ENCODE data around the gene C5orf15.

The C5orf15 gene

DNA sequence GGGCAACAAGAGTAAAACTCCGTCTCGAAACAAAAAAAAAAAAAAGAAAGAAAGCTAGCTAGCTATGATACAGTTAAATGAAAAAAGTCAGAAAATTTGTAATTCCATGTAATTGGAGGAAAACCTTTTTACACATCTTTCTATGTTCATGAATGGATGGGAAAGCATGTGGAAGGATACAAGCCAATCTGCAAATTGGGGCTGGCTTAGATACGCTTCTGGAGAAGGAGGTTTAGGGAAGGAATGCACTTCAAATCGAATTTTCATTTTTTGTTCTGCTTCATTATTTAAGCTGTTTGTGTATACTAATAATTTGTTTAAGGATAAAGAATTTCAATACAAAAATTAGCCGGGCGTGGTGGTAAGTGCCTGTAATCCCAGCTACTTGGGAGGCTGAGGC lies 29.6 kb upstream of the C5orf15 start:
- no peak overlapping the region for H3K27ac ChIP-seq
- TF ChIP-seq, protein P1, sequence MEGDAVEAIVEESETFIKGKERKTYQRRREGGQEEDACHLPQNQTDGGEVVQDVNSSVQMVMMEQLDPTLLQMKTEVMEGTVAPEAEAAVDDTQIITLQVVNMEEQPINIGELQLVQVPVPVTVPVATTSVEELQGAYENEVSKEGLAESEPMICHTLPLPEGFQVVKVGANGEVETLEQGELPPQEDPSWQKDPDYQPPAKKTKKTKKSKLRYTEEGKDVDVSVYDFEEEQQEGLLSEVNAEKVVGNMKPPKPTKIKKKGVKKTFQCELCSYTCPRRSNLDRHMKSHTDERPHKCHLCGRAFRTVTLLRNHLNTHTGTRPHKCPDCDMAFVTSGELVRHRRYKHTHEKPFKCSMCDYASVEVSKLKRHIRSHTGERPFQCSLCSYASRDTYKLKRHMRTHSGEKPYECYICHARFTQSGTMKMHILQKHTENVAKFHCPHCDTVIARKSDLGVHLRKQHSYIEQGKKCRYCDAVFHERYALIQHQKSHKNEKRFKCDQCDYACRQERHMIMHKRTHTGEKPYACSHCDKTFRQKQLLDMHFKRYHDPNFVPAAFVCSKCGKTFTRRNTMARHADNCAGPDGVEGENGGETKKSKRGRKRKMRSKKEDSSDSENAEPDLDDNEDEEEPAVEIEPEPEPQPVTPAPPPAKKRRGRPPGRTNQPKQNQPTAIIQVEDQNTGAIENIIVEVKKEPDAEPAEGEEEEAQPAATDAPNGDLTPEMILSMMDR (conservative IDR thresholded peaks at IDR 0.05) = no peak
- TF ChIP-seq ZFX (IDR thresholded peaks at IDR 0.05) = no peak

DNA sequence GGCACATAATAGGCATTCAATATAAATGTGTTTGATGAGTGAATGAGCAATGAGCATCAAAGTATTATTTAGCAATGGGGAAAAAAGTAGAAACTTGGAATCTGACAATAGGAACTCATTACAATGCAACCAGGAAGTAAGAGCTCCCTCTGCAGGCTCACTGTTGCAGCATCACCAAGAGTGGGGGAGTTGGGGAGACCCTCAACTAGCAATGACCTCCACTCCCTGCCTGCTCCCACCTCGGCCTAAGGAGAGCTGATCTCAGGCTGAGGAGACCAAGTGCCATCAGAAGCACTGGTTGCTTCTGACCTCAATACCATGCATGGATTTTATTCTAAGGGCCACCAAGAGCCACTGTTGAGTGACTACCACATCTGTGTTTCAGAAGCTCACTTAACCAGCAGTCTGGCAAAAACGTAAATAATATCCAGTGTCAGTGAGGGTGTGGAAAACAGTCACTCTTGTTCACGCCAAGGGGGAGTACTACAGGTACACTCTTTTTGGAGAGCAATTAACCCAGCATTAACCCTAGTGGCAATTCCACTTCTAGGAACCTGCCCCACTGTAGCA lies 28.3 kb upstream of the C5orf15 start:
- H3K27ac ChIP-seq = no peak overlapping the region
- TF ChIP-seq ZFX (IDR thresholded peaks at IDR 0.05) = no peak
- TF ChIP-seq, protein P1 (conservative IDR thresholded peaks at IDR 0.05) = no peak; the same call in 1 of the 2 replicates

DNA sequence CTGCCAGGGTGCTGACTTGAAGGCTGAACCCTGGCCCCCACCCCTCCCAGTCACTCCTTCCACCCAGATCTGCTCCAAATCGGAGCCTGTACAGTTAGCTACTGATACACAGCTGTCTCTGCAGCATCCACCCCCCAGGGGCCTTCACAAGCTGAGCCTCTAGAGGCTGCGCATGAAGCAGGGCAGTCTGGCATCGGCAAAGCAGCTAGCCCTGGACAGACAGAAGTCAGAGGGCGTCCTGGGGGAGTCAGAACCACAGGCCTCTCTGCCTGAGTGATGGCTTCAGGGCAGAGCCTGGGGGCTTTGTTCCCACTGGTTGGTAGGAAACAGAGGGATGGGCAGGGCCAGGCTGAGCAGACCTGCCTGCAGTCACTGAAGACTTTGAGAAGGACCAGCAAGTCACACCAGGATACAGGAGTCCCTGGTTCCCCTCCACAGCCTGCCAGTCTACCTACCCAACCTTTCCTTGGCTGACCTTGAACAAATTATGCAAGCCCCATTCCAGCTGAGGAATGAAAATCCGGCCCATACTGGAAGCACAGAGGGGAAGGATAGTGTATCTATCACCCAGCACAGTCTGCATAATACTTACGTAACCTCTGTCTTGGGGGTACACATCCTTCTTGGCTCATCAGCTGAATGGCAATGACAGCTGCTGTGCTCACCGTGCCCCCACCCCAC lies 27.6 kb upstream of the C5orf15 start:
- peak overlapping the region; percentile 54 for H3K27ac ChIP-seq
- TF ChIP-seq ZFX (IDR thresholded peaks at IDR 0.05) = no peak
- TF ChIP-seq, protein P1 (conservative IDR thresholded peaks at IDR 0.05) = no peak

DNA sequence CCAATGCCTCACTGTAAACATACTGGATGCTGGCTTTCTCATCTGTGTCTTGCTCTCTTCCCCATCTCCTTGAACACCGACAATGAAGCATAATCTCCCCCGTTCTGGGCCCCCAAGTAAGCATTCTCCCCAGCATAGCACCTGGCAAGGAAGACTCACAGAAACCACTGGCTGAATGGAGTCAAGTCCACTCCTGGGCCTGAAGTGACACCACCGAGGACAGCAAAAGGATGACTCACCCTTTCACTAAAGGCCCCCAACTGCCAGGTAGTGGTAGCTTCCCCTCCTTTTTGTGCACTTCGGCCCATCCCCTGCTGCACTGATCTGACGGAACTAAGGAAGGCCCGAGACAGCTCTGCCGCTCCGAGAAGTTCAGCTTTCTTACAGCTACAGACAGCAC lies 26.9 kb upstream of the C5orf15 start:
- H3K27ac ChIP-seq = peak overlapping the region; percentile 54
- TF ChIP-seq ZFX (IDR thresholded peaks at IDR 0.05) = no peak
- TF ChIP-seq, protein P1 (conservative IDR thresholded peaks at IDR 0.05) = no peak

DNA sequence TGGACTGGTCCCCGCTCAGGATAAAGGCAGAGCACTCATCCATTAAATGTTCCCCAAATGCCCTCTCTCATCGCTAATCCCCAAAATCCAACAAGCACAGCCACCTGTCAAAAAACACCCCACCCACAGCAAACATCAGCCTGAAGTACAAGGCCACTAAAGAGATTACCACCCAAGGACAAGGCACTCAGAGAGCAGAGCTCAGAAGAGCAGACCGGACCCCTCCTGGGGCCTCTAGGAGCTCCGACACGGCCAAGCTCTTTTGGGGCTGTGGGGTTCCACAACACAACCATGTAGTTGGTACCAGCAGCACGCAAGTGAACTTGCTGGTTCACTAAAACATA lies 26.5 kb upstream of the C5orf15 start:
- no peak for TF ChIP-seq ZFX (IDR thresholded peaks at IDR 0.05)
- TF ChIP-seq, protein P1 (conservative IDR thresholded peaks at IDR 0.05) = no peak
- peak overlapping the region; percentile 54 for H3K27ac ChIP-seq

DNA sequence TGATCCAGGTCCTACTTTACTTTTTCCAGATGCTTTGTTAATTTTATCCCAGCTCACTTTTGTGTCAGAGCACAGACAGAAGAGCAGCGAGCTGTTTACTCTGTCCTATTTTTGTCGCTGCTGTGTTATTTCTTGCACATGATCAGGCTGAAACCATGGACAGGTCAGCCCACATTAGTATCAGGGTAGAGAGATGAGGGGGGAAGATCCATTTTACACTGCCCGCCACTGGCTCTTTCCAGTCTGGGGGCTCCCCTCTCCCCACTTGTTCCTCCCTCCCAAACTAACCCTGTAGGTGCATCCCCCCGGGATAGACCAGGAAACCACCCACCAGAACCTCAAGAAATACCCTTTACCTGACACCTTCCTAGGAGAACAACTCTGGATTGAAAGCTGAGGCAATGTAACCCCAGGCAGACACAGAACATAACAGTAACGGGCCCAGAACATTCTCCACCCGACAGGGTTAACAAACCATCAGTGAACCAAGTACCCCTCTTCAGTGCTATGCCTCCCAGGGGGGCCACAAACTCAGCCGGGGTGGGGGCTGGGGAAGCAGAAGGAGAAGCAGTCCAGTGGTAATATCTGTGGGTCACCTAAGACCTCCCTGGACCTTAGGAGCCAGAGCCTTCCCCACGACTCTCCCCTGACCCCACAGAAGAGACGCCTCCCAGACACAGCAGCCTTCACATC lies 26.0 kb upstream of the C5orf15 start:
- H3K27ac ChIP-seq = peak overlapping the region; percentile 54
- no peak for TF ChIP-seq ZFX (IDR thresholded peaks at IDR 0.05)
- TF ChIP-seq, protein P1 (conservative IDR thresholded peaks at IDR 0.05) = no peak
